NCI-H2107 treated with DMSO at 0.1 percent for 48 hours (cell line): ENCODE results near the gene PDE6D.

Source experiments
- DNase-seq: peaks from one replicate; lab custom pipeline; 2025; ENCODE audit not compliant: unreplicated experiment; lab: John Stamatoyannopoulos, UW

PDE6D gene

GRCh38 chr2:231684314-231685223 is 96.5 kb downstream of the PDE6D start:
- DNase-seq, result peak; percentile 61

DNA sequence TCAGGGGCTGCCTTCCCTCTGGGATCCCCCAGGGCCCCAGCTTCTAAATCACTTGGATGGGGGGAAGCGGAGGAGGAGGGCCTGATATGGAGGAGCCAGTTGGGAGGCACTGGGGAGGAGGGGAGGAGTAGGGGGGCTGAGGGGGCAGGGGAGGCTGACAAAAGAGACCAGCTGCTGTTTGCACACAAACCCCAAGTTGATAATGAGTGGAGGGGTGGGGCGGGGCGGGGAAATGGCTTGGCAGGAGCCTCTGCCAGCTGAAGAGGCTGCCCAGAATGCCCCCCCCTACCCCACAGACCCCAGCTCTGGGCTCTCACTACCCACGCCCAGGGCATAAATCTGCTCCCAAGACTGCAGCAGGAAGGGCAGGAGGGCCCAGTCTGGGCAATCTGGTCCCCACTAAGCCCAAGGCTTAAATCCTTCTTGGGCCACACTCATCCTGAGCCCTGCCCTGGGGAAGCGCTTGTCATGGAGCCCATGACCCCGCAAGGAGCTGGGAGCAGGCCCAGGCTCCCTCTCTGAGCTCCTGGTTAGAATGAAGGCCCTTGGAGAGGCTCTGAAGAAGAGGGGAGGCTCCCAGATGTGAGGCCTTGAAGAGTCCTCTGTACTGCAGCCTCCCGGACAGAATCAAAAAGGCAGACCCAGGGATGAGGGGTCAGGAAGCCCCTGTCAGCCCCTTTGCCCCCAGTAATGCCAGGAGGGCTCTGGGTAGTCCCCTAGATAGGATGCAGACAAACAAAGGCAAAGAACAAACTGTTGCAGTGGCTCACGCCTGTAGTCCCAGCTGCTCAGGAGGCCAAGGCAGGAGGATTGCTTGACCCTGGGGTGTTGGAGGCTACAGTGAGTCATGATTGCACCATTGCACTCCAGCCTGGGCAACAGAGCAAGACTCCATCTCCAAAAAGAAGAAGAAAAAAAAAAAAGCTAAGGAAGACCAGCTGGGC is 97.5 kb downstream of the PDE6D start:
- DNase-seq, result peak; percentile 33

- DNase-seq, result no peak
These were observed 98.3 kb downstream of the PDE6D start for GRCh38 chr2:231682603-231683291.
